SK-N-SH (cell line): Measurements from ENCODE around the gene FMN2. TPM values are rescaled to one million over a fixed set of nuclear protein-coding genes. Genes with fewer than 3 reads are reported as not detected.
A peak's percentile ranks its signal among the peaks of the same experiment; 100 is the strongest.

Source experiments
- CTCF ChIA-PET: fragments of 300-600, 350-600 bp; formaldehyde crosslinking; extraction: SDS; loops from one replicate; lab custom pipeline; 2021; lab: Yijun Ruan, JAX
- POLR2A ChIA-PET: fragments of 350-600 bp; sonication (Branson Sonifier 250); formaldehyde crosslinking; extraction: SDS; loops from one replicate; lab custom pipeline; 2020; ENCODE audit warnings: antibody characterized with exemption, inconsistent platforms; lab: Yijun Ruan, JAX
- DNase-seq: peaks from one replicate; pipeline ENCODE4 v3.0.0; 2012
- H2AFZ ChIP-seq: fragments of 200-600 bp; sonication (generic); 2 replicates; pipeline ENCODE4 v1.8.1; 2016; ENCODE audit warnings: antibody characterized with exemption, mild to moderate bottlenecking, low read depth
- H3F3A ChIP-seq: fragments of 200-600 bp; sonication (generic); replicated peaks from 2 replicates; pipeline ENCODE3; 2016; ENCODE audit warnings: antibody characterized with exemption, mild to moderate bottlenecking; ENCODE audit not compliant: insufficient read depth
- H3K27ac ChIP-seq, 2 experiments: fragments of 200-500 bp in 1 of 2; fragments of 200-600 bp in 1 of 2; sonication (Bioruptor generic) in 1 of 2; sonication (generic), shearing (Covaris generic) in 1 of 2; 2 replicates each; pipeline versions ENCODE4 v1.5.1 to v1.6.1; 2014 to 2016; ENCODE audit warnings: low read depth in 2 of 2, inconsistent platforms in 1 of 2, low read length in 1 of 2, mild to moderate bottlenecking in 1 of 2, mixed read lengths in 1 of 2
- H3K27me3 ChIP-seq: fragments of 200-600 bp; sonication (generic), shearing (Covaris generic); 2 replicates; pipeline ENCODE4 v1.6.1; 2016; ENCODE audit warnings: mixed run types; ENCODE audit not compliant: insufficient read depth
- H3K36me3 ChIP-seq, 2 experiments: fragments of 200-500 bp in 1 of 2; fragments of 200-600 bp in 1 of 2; sonication (Bioruptor generic) in 1 of 2; sonication (generic) in 1 of 2; replicated peaks in 1 of 2; 2 replicates each; pipeline versions ENCODE3 to v1.5.1; 2014 to 2016; ENCODE audit warnings: low read length in 1 of 2, mild to moderate bottlenecking in 1 of 2; ENCODE audit not compliant: insufficient read depth in 2 of 2, control insufficient read depth in 1 of 2
- H3K4me1 ChIP-seq, 2 experiments: fragments of 200-500 bp in 1 of 2; fragments of 200-600 bp in 1 of 2; sonication (Bioruptor generic) in 1 of 2; sonication (generic), shearing (Covaris generic) in 1 of 2; 2 replicates each; pipeline versions ENCODE4 v1.5.1 to v1.6.1; 2014 to 2016; ENCODE audit warnings: low read depth in 1 of 2, low read length in 1 of 2, mixed run types in 1 of 2; ENCODE audit not compliant: insufficient read depth in 2 of 2, control insufficient read depth in 1 of 2
- H3K4me2 ChIP-seq: fragments of 200-600 bp; sonication (generic), shearing (Covaris generic); 2 replicates; pipeline ENCODE4 v1.6.1; 2017; ENCODE audit warnings: mixed run types
- H3K4me3 ChIP-seq, 2 experiments: fragments of 200-500 bp in 1 of 2; fragments of 200-600 bp in 1 of 2; sonication (Bioruptor generic) in 1 of 2; sonication (generic), shearing (Covaris generic) in 1 of 2; 2 replicates each; pipeline versions ENCODE4 v1.5.1 to v1.8.1; 2014 to 2016; ENCODE audit warnings: low read depth in 2 of 2, inconsistent platforms in 1 of 2, low read length in 1 of 2, mild to moderate bottlenecking in 1 of 2, mixed read lengths in 1 of 2, moderate library complexity in 1 of 2
- H3K79me2 ChIP-seq: fragments of 200-600 bp; sonication (generic); 2 replicates; pipeline ENCODE4 v1.8.1; 2017; ENCODE audit warnings: mild to moderate bottlenecking; ENCODE audit not compliant: insufficient read depth
- H3K9ac ChIP-seq: fragments of 200-600 bp; sonication (generic); 2 replicates; pipeline ENCODE4 v1.6.1; 2017; ENCODE audit warnings: mixed run types
- H3K9me2 ChIP-seq: fragments of 200-600 bp; sonication (generic); 2 replicates; pipeline ENCODE4 v1.6.1; 2017; ENCODE audit warnings: mixed run types
- H3K9me3 ChIP-seq: fragments of 200-600 bp; sonication (generic); 2 replicates; pipeline ENCODE4 v1.6.1; 2017; ENCODE audit warnings: mixed run types, mild to moderate bottlenecking, moderate library complexity
- H4K20me1 ChIP-seq: fragments of 200-600 bp; sonication (generic); 2 replicates; pipeline ENCODE4 v1.6.1; 2017; ENCODE audit warnings: mild to moderate bottlenecking, mixed run types; ENCODE audit not compliant: insufficient read depth
- CHD2 ChIP-seq: fragments of 150-350 bp; IDR thresholded peaks from 2 replicates; pipeline ENCODE4 v1.6.1; 2018; ENCODE audit warnings: low read length; ENCODE audit not compliant: partially characterized antibody
- EZH2phosphoT487 ChIP-seq: fragments of 200-600 bp; sonication (generic); IDR thresholded peaks from 2 replicates; pipeline ENCODE4 v1.6.1; 2017; ENCODE audit warnings: low read depth, mixed run types, mild to moderate bottlenecking, antibody characterized with exemption, moderate library complexity, borderline replicate concordance
- FOSL2 ChIP-seq: IDR thresholded peaks from 2 replicates; pipeline ENCODE4 v1.4.0; 2012; ENCODE audit warnings: low read depth, mild to moderate bottlenecking, moderate library complexity, borderline replicate concordance
- FOXJ3 ChIP-seq: sonication (generic); formaldehyde crosslinking; IDR thresholded peaks from 2 replicates; pipeline ENCODE4 v1.5.1; 2020; ENCODE audit warnings: mild to moderate bottlenecking, missing genetic modification reagents
- GABPA ChIP-seq: IDR thresholded peaks from 2 replicates; pipeline ENCODE4 v1.4.0; 2012; ENCODE audit warnings: low read depth, mild to moderate bottlenecking
- IRF3 ChIP-seq: fragments of 150-350 bp; IDR thresholded peaks from 2 replicates; pipeline ENCODE4 v1.6.1; 2016; ENCODE audit warnings: mild to moderate bottlenecking, low read depth, low read length
- JUND ChIP-seq: IDR thresholded peaks from 2 replicates; pipeline ENCODE4 v1.4.0; 2012
- MEF2A ChIP-seq: IDR thresholded peaks from 2 replicates; pipeline ENCODE4 v1.4.0; 2012; ENCODE audit warnings: low read depth, borderline replicate concordance
- MXI1 ChIP-seq: IDR thresholded peaks from 2 replicates; pipeline ENCODE4 v1.6.1; 2012; ENCODE audit warnings: mild to moderate bottlenecking, low read depth, low read length, improper control_type of control experiment
- POLR2AphosphoS5 ChIP-seq: IDR thresholded peaks from 2 replicates; pipeline ENCODE4 v1.6.1; 2012; ENCODE audit warnings: low read depth, low read length
- RAD21 ChIP-seq: IDR thresholded peaks from 2 replicates; pipeline ENCODE4 v1.6.1; 2012; ENCODE audit warnings: mild to moderate bottlenecking, low read length
- RFX5 ChIP-seq: IDR thresholded peaks from 2 replicates; pipeline ENCODE4 v1.6.1; 2012; ENCODE audit warnings: mild to moderate bottlenecking, improper control_type of control experiment, low read length
- RXRA ChIP-seq: IDR thresholded peaks from 2 replicates; pipeline ENCODE4 v1.4.0; 2012; ENCODE audit warnings: low read depth, mild to moderate bottlenecking, borderline replicate concordance
- SMC3 ChIP-seq: IDR thresholded peaks from 2 replicates; pipeline ENCODE4 v1.6.1; 2012; ENCODE audit warnings: low read depth, low read length, improper control_type of control experiment
- TAF1 ChIP-seq: IDR thresholded peaks from 2 replicates; pipeline ENCODE4 v1.6.1; 2012; ENCODE audit warnings: low read depth, mild to moderate bottlenecking, low read length, moderate library complexity, borderline replicate concordance
- TCF12 ChIP-seq: IDR thresholded peaks from 2 replicates; pipeline ENCODE4 v1.4.0; 2012
- TEAD4 ChIP-seq: IDR thresholded peaks from 2 replicates; pipeline ENCODE4 v1.4.0; 2012; ENCODE audit warnings: mild to moderate bottlenecking, borderline replicate concordance; ENCODE audit not compliant: insufficient read depth
- ZBTB33 ChIP-seq: IDR thresholded peaks from 2 replicates; pipeline ENCODE4 v1.4.0; 2012; ENCODE audit warnings: low read depth, borderline replicate concordance
- WGBS: methylation state at CpG from one replicate; pipeline ENCODE4 v1.1.6; 2017; ENCODE audit warnings: low lambda C conversion rate; 5-methylcytosine and 5-hydroxymethylcytosine counted together
- polyA plus RNA-seq, 3 experiments: library from polyadenylated mRNA; depleted of rRNA; stranded (reverse); fragments of >200 nt; gene quantifications; 2 replicates each; pipeline ENCODE4 v1.2.3, GENCODE V29; 2012
- TF ChIP-seq, protein P1 (sequence below): fragments of 150-350 bp; IDR thresholded peaks from 2 replicates; pipeline ENCODE4 v1.6.1; 2017; ENCODE audit warnings: antibody characterized with exemption, low read length, low read depth, borderline replicate concordance
- TF ChIP-seq, protein P2 (sequence below): IDR thresholded peaks from 2 replicates; pipeline ENCODE4; 2012

FMN2 gene
- polyA plus RNA-seq, 1 of the 3 experiments (the other 2 are of a cell fraction) = 7.2 TPM

DNA sequence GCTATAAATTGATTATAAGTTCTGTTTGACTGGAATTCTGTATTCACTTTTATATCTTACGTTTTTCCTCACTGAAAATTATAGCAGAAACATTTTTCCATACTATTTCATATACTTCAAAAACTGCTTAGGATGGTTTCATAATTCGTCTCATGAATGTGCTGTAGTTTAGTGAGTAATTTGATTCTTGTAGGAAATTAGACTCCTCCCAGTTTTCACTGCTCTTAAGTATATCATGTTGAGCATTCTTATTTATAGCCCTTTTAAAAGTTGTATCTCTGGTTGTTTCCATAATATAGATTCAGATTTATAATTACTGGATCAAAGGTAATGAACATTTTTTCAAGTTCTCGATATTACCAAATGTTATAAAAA is 250.6 kb downstream of the FMN2 start:
- peaks cover 35% of the 10 kb centered on the region for H3K79me2 ChIP-seq

DNA sequence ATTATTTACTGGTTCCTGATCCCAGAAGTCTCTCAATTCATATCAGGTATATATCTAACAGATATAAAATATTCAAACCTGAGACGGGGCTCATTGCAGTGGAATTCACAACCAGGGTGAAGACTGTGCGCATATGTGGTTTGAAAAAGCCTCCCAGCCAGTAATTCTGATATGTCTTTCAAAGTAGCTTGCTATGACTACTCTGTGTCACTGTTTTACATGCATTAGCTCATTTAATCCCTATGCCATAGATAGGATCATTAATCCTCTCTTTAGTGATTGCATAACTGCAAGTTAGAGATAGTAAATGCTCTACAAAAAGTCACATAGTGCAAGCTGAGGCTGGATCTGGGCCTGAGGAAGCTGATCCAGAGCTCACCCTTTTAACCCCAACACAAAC is 251.4 kb downstream of the FMN2 start:
- Histone ChIP-seq H3K4me1 (peaks cover 13 to 29% of the 10 kb centered on the region in 2 experiments), H3K79me2 (peaks cover 43% of the 10 kb centered on the region)
- CTCF ChIA-PET = interaction anchor here (1.0 kb wide), 1 partner anchor 108 kb away, joined by 3 read pairs; no protein-coding TSS in a partner anchor

More for the DNA sequence above, 250.6 kb downstream of the FMN2 start:
- TF ChIP-seq, protein P1, sequence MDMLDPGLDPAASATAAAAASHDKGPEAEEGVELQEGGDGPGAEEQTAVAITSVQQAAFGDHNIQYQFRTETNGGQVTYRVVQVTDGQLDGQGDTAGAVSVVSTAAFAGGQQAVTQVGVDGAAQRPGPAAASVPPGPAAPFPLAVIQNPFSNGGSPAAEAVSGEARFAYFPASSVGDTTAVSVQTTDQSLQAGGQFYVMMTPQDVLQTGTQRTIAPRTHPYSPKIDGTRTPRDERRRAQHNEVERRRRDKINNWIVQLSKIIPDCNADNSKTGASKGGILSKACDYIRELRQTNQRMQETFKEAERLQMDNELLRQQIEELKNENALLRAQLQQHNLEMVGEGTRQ = no peak
- TF ChIP-seq RXRA (no peak), JUND (no peak), RFX5 (no peak)
- TF ChIP-seq, all 33 proteins: peak for 0
- Histone ChIP-seq H4K20me1 (no peaks in the 10 kb centered on the region), H3F3A (peaks cover 40% of the 10 kb centered on the region), H3K36me3 (peaks cover 28 to 32% of the 10 kb centered on the region in 2 experiments), H3K4me2 (0 out of 2 replicates have a peak overlapping the region, but pooled peaks have one; percentile 10), H3K27me3 (no peaks in the 10 kb centered on the region), H3K9me3 (no peaks in the 10 kb centered on the region), H3K4me3 (no peak overlapping the region), H3K9ac (no peak overlapping the region), H3K27ac (peak overlapping the region in 1 of 2 experiments; percentile 80; a peak in 3 of 4 replicates), H3K4me1 (peaks cover 15 to 33% of the 10 kb centered on the region in 2 experiments), H2AFZ (no peak overlapping the region; the same call in 1 of the 2 replicates), H3K9me2 (no peaks in the 10 kb centered on the region)
- no peak for DNase-seq
- 81% methylated on average over 3 of the region's 3 CpGs for WGBS
- CTCF ChIA-PET = interaction anchor here (0.6 to 1.1 kb wide), 2 partner anchors 55 to 60 kb away, joined by 3 read pairs; no protein-coding TSS in a partner anchor
- POLR2A ChIA-PET = no interaction called here

More for the DNA sequence above, 251.4 kb downstream of the FMN2 start:
- Histone ChIP-seq H3K9me3 (no peaks in the 10 kb centered on the region), H3K9ac (no peak overlapping the region), H3K27me3 (no peaks in the 10 kb centered on the region), H3F3A (peaks cover 34% of the 10 kb centered on the region), H3K4me3 (no peak overlapping the region), H3K9me2 (no peaks in the 10 kb centered on the region), H3K4me2 (no peak overlapping the region), H3K27ac (peak overlapping the region in 1 of 2 experiments; percentile 80; a peak in 2 of 4 replicates), H2AFZ (no peak overlapping the region), H4K20me1 (no peaks in the 10 kb centered on the region), H3K36me3 (peaks cover 35 to 37% of the 10 kb centered on the region in 2 experiments)
- 67% methylated on average over 2 of the region's 2 CpGs for WGBS
- POLR2A ChIA-PET = interaction anchor here (0.6 kb wide), 1 partner anchor 469 kb away, joined by 3 read pairs; no protein-coding TSS in a partner anchor
- DNase-seq = no peak
- TF ChIP-seq TAF1 (no peak), TEAD4 (no peak), MXI1 (no peak), JUND (no peak), FOXJ3 (CRISPR knock-in tag) (no peak), SMC3 (no peak), GABPA (no peak), IRF3 (no peak), TCF12 (no peak), RAD21 (no peak), MEF2A (no peak), ZBTB33 (no peak), EZH2phosphoT487 (no peak), POLR2AphosphoS5 (no peak), FOSL2 (no peak), RFX5 (no peak), CHD2 (no peak)
- TF ChIP-seq, protein P2, sequence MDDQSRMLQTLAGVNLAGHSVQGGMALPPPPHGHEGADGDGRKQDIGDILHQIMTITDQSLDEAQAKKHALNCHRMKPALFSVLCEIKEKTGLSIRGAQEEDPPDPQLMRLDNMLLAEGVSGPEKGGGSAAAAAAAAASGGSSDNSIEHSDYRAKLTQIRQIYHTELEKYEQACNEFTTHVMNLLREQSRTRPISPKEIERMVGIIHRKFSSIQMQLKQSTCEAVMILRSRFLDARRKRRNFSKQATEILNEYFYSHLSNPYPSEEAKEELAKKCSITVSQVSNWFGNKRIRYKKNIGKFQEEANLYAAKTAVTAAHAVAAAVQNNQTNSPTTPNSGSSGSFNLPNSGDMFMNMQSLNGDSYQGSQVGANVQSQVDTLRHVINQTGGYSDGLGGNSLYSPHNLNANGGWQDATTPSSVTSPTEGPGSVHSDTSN = no peak
